GM18511 (cell line): ENCODE results near the gene ADAT3.

Experiments
- ATAC-seq: cut with Tn5 transposase; IDR thresholded peaks from one replicate; pipeline ENCODE4 v1.9.1; 2021; ENCODE audit warnings: mild to moderate bottlenecking, moderate library complexity; ENCODE audit not compliant: unreplicated experiment

The ADAT3 gene

GRCh38 chr19:1905110-1905862 is at the start of gene ADAT3, which contains the start of gene SCAMP4:
ADAT3 (plus strand) TSS chr19:1905399; CDS start chr19:1912048, 6,649 bp downstream.
SCAMP4 (plus strand) TSS chr19:1905399; CDS start chr19:1915020, 9,621 bp downstream.
- ATAC-seq = peak; percentile 82

GRCh38 chr19:1855828-1856255 is 49.4 kb upstream of the ADAT3 start:
- ATAC-seq = no peak

- no peak for ATAC-seq
These were observed 48.9 kb upstream of the ADAT3 start for GRCh38 chr19:1856345-1856697.

GRCh38 chr19:1856698-1857603 is 48.2 kb upstream of the ADAT3 start:
- peak; percentile 43 for ATAC-seq

DNA sequence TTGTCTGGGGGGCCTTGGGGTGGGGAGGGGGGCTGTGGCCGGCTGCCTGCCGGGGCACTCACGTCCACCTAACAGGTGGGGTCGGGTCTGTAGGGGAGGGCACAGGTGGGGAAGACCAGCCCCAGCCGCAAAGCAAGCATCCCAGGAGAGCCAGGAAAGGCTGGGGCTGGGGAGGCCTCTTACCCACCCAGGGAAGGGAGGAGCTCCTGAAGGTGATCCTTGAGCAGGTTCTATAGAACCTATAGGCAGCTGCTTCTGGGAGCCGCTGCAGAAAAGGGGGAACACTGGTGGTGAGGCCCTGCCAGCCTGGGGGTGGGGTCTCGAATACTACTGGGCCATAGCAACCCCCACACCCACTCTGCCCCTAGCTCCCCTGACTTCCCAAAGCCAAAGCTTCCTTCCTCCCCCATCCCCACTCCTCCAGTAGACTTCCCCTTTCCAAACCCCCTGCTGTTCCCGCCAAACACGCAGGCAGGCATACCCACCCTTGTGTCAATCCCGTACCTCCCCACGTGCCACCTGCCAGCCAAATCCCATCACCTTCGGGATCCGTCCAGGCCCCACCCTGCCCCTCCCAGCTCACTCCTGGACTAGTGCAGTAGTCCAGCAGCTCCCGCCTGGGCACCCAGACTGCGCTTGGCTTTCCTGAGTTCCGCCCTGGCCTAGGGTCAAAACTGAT is 47.4 kb upstream of the ADAT3 start:
- ATAC-seq = no peak

- ATAC-seq = no peak
These were observed 46.7 kb upstream of the ADAT3 start for GRCh38 chr19:1858412-1859081.

DNA sequence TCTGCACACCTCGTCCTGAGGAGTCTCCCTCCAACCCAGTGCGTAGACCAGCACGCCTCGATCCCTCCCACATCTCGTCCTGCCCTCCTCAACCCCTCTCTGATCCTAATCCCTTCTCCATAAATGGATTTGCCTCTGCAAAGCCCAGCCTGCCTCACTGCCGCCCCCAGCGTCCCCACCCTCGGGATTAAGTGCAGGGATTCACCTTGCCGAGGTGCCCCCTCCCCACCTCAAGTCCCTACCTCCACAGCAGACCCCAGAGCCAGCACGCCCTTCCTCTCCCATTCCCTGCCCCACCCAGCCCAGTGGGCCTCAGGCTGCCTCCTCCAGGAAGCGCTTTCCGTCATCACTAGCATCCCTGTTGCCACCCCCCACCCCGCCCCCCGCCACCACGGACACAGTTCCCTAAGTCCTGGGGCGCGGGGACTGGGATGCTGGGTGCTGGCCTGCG is 45.8 kb upstream of the ADAT3 start:
- ATAC-seq = no peak

DNA sequence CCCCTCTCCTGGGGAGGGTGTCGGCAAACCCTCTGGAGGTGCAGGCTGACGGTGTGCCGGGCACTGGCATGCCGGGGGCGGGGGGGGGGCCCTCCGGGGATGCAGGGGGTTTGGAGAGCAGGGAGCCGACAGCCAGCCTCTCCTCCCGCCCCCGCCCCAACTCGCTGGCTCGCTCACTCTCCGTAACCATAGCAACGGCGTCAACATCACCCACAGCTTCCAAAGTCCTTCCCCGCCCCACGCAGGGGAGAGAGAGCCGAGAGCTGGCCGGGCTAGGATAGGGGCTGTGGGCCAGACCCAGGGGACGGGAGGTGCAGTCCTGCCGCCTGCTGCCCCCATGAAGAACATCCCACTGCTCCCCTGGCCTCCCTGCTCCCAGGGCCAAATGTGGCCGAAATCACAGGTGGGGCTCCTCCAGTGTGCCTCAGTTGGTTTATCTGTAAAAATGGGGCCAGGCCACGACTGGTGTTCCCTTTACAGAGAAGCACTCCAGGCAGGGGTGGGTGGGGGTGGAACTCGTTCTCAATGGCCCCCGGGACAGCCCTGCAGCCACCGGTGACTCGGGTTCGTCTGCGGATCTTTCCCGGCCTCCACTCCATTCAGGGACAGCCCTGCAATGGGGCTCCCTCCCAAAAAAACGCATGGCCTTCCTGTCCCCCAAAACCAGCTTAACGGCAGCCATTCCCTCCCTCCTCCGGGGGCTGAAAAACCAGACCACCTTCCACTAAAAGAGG is 45.0 kb upstream of the ADAT3 start:
- no peak for ATAC-seq

- no peak for ATAC-seq
These were observed 44.2 kb upstream of the ADAT3 start for GRCh38 chr19:1860821-1861598.

- ATAC-seq = no peak
These were observed 43.6 kb upstream of the ADAT3 start for GRCh38 chr19:1861599-1862031.

- no peak for ATAC-seq
These were observed 43.2 kb upstream of the ADAT3 start for GRCh38 chr19:1862068-1862423.

GRCh38 chr19:1862424-1863327 is 42.5 kb upstream of the ADAT3 start:
- no peak for ATAC-seq

GRCh38 chr19:1863328-1863637 is 41.9 kb upstream of the ADAT3 start, which contains the start of gene KLF16:
KLF16 (minus strand) TSS chr19:1863579; CDS start chr19:1863497, 82 bp downstream.
- no peak for ATAC-seq

GRCh38 chr19:1863638-1864479 is 41.3 kb upstream of the ADAT3 start:
- ATAC-seq = peak; percentile 61

GRCh38 chr19:1864480-1865171 is 40.6 kb upstream of the ADAT3 start:
- ATAC-seq = peak; percentile 36

DNA sequence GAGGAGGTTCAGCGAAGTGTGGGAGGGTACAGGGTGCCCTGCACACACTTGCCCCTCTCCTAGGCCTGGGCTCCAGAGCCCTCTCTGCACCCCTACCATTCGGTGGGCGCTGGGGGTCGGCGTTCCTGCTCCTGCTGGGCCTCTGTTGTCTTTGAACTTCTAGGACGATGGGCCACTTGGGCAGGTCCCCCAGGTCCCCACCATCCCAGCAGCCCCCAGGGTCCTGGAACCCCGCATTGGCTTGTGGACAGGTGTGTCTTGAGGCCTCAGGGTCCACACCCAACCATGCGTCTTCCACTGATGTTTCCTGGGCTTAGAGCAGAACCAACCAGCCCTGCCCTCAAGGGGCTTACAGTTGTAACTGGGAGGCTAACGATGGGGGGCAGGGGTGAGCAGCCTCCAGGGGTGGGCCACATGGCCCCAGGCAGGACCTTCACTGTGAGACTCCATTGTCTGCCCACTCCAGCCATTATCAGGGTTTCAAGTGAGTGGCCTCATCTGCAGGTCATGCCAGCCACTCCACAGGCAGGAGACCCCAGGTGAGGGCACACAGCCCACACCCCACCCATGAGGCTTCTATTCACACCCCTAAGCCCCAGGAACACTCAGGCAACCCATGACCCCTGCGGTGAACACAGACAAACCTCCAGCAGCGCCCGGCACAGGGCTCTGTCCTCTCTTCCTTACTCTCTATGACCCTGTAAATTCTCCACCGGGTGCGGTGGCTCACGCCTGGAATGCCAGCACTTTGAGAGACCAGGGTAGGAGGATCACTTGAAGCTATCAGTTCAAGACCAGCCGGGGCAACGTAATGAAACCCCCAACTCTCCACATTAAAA is 39.8 kb upstream of the ADAT3 start:
- no peak for ATAC-seq
